HepG2 (cell line): ENCODE data around the gene CNNM1. TPM values are rescaled to one million over a fixed set of nuclear protein-coding genes. Genes with fewer than 3 reads are reported as not detected.
A peak's percentile ranks its signal among the peaks of the same experiment; 100 is the strongest.

ENCODE experiments used
- FOXO1 ChIP-seq: sonication (generic); formaldehyde crosslinking; IDR thresholded peaks from 2 replicates; pipeline ENCODE4 v1.4.0; 2020; ENCODE audit warnings: missing genetic modification reagents
- HDAC2 ChIP-seq: sonication (generic); formaldehyde crosslinking; IDR thresholded peaks from 2 replicates; pipeline ENCODE4 v1.4.0; 2020; ENCODE audit warnings: missing genetic modification reagents
- HNF1A ChIP-seq, 2 experiments: sonication (generic) in 1 of 2; formaldehyde crosslinking in 1 of 2; IDR thresholded peaks; 2 replicates each; pipeline versions ENCODE4 v1.4.0 to v1.6.1; 2016 to 2020; ENCODE audit warnings: borderline replicate concordance in 1 of 2, low read depth in 1 of 2, mild to moderate bottlenecking in 1 of 2, missing genetic modification reagents in 1 of 2
- PBX2 ChIP-seq: IDR thresholded peaks from 2 replicates; pipeline ENCODE4 v1.6.1; 2016; ENCODE audit warnings: control low read depth
- PPARG ChIP-seq: conservative IDR thresholded peaks from 2 replicates; pipeline ENCODE4 v1.6.1; 2016; ENCODE audit warnings: missing biosample characterization, missing genetic modification reagents
- STAG1 ChIP-seq: sonication (generic); formaldehyde crosslinking; IDR thresholded peaks from 2 replicates; pipeline ENCODE4 v1.4.0; 2020; ENCODE audit warnings: missing genetic modification reagents
- TEF ChIP-seq: sonication (generic); formaldehyde crosslinking; IDR thresholded peaks from 2 replicates; pipeline ENCODE4 v1.5.0; 2020; ENCODE audit warnings: missing genetic modification reagents
- USF2 ChIP-seq, 2 experiments: sonication (generic) in 1 of 2; formaldehyde crosslinking in 1 of 2; IDR thresholded peaks; 2 replicates each; pipeline versions ENCODE4 v1.5.1 to v1.6.1; 2011 to 2020; ENCODE audit warnings: borderline replicate concordance in 1 of 2, low read depth in 1 of 2, low read length in 1 of 2, mild to moderate bottlenecking in 1 of 2, missing genetic modification reagents in 1 of 2, moderate library complexity in 1 of 2
- ZBTB1 ChIP-seq: sonication (generic); formaldehyde crosslinking; IDR thresholded peaks from 2 replicates; pipeline ENCODE4 v1.4.0; 2020; ENCODE audit warnings: missing genetic modification reagents, borderline replicate concordance
- ZC3H4 ChIP-seq: sonication (generic); formaldehyde crosslinking; IDR thresholded peaks from 2 replicates; pipeline ENCODE4 v1.4.0; 2020; ENCODE audit warnings: missing genetic modification reagents, borderline replicate concordance
- ZFP36L2 ChIP-seq: sonication (generic); formaldehyde crosslinking; IDR thresholded peaks from 2 replicates; pipeline ENCODE4 v1.4.0; 2020; ENCODE audit warnings: missing genetic modification reagents
- ZMYM2 ChIP-seq: sonication (generic); formaldehyde crosslinking; IDR thresholded peaks from 2 replicates; pipeline ENCODE4 v1.8.0; 2022; ENCODE audit warnings: mild to moderate bottlenecking, missing genetic modification reagents
- ZNF230 ChIP-seq: sonication (generic); formaldehyde crosslinking; IDR thresholded peaks from 2 replicates; pipeline ENCODE4 v1.4.0; 2020; ENCODE audit warnings: mild to moderate bottlenecking, missing genetic modification reagents
- ZNF329 ChIP-seq: sonication (generic); formaldehyde crosslinking; IDR thresholded peaks from 2 replicates; pipeline ENCODE4 v1.9.0; 2021; ENCODE audit warnings: low read depth, mild to moderate bottlenecking, missing genetic modification reagents
- ZNF556 ChIP-seq: sonication (generic); formaldehyde crosslinking; IDR thresholded peaks from 2 replicates; pipeline ENCODE4 v1.4.0; 2020; ENCODE audit warnings: mild to moderate bottlenecking, missing genetic modification reagents, borderline replicate concordance
- polyA plus RNA-seq, 8 experiments: library from polyadenylated mRNA; depleted of rRNA in 3 of 8; stranded (reverse) in 7 of 8; unstranded in 1 of 8; fragments of >200 nt; fragmentation: Illumina TruSeq in 4 of 8; extraction: Trizol in 4 of 8; gene quantifications; 2 replicates each; pipeline versions ENCODE4 v1.2.1 to v1.2.3, GENCODE V29; 2011 to 2016; ENCODE audit warnings: low read depth in 4 of 8, missing spikeins in 1 of 8, mixed read lengths in 1 of 8; ENCODE audit not compliant: insufficient read depth in 1 of 8
- total RNA-seq, 5 experiments: library from RNA; depleted of rRNA; stranded (reverse); fragments of >200 nt; fragmentation: Illumina TruSeq; extraction: Trizol; gene quantifications; 2 replicates each; pipeline ENCODE4 v1.2.3, GENCODE V29; 2016; ENCODE audit warnings: low read depth in 1 of 5

Gene CNNM1
- total and polyA plus RNA-seq, 2 of the 13 experiments (the other 11 are each of a cell fraction or from before 2014, with no cell fraction given), result 4.3 to 9.6 TPM

GRCh38 chr10:99412099-99412498 is 82.9 kb downstream of the CNNM1 start (continued):
- no peak for TF ChIP-seq ZNF230
- 0 out of 2 replicates have a peak, but pooled peaks have one; percentile 21 for TF ChIP-seq FOXO1 (CRISPR knock-in tag)
- no peak for TF ChIP-seq TEF (CRISPR knock-in tag)
- TF ChIP-seq ZFP36L2 (CRISPR knock-in tag), result no peak
- no peak for TF ChIP-seq ZNF329
- TF ChIP-seq PPARG (CRISPR knock-in tag), result peak; percentile 99
- TF ChIP-seq HNF1A (IDR thresholded peaks at IDR 0.05; ENCODE audit: low read depth), result no peak
- no peak for TF ChIP-seq HNF1A (CRISPR knock-in tag; IDR thresholded peaks at IDR 0.05; ENCODE audit: borderline replicate concordance)
- TF ChIP-seq STAG1 (CRISPR knock-in tag), result peak; percentile 17
- peak; percentile 23; the same call in 1 of the 2 replicates for TF ChIP-seq HDAC2 (CRISPR knock-in tag)
- TF ChIP-seq ZMYM2 (CRISPR knock-in tag), result no peak
- no peak for TF ChIP-seq USF2 (IDR thresholded peaks at IDR 0.05; ENCODE audit: low read depth, low read length)
- no peak for TF ChIP-seq USF2 (CRISPR knock-in tag; IDR thresholded peaks at IDR 0.05; ENCODE audit: borderline replicate concordance)
- TF ChIP-seq ZBTB1 (CRISPR knock-in tag), result no peak
- peak; percentile 65 for TF ChIP-seq ZNF556
- peak; percentile 36; the same call in 1 of the 2 replicates for TF ChIP-seq PBX2 (CRISPR knock-in tag)
- no peak for TF ChIP-seq ZC3H4 (CRISPR knock-in tag)
